ENCODE results near the gene BCAS1.

The BCAS1 gene

DNA sequence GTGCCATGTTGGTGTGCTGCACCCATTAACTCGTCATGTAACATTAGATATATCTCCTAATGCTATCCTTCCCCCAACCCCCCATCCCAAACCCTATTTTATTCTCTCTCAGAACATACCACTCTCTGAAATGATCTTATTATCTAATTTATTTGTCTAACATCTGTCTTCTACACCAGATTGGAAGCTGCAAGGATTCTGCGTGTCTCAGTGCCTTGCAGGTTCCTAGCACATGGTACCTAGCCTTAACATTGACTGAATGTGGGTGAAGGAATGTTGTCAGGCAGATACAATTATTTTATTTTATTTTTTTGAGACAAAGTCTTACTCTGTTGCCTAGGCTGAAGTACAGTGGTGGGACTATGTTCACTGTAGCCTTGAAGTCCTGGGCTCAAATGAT lies 124.9 kb downstream of the BCAS1 start:
- TF ChIP-seq GATA2 (IDR thresholded peaks at IDR 0.05; ENCODE audit: low read depth, low read length) (no peak), GATA3 (IDR thresholded peaks at IDR 0.05; ENCODE audit: low read depth, low read length) (no peak)

DNA sequence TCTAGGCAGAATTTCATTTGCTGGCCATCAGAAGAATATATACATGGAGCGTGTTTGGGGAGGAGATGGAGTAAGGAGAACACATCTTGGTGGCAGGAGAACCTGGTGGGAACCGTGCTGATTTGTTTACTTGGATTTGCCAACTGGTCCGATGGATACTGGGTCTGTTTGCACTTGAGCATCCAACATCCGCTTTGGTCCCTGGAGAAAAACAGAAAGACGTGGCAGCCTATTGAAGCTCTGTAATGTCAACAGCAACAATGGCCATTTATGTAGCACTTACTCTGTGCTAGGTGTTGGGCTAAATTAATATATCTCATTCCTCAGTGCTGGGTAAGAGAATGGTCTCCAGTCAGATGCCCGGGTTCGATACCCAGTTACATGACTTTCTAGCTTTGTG lies 125.6 kb downstream of the BCAS1 start:
- TF ChIP-seq GATA3 (IDR thresholded peaks at IDR 0.05; ENCODE audit: low read depth, low read length) (no peak), GATA2 (IDR thresholded peaks at IDR 0.05; ENCODE audit: low read depth, low read length) (no peak)

DNA sequence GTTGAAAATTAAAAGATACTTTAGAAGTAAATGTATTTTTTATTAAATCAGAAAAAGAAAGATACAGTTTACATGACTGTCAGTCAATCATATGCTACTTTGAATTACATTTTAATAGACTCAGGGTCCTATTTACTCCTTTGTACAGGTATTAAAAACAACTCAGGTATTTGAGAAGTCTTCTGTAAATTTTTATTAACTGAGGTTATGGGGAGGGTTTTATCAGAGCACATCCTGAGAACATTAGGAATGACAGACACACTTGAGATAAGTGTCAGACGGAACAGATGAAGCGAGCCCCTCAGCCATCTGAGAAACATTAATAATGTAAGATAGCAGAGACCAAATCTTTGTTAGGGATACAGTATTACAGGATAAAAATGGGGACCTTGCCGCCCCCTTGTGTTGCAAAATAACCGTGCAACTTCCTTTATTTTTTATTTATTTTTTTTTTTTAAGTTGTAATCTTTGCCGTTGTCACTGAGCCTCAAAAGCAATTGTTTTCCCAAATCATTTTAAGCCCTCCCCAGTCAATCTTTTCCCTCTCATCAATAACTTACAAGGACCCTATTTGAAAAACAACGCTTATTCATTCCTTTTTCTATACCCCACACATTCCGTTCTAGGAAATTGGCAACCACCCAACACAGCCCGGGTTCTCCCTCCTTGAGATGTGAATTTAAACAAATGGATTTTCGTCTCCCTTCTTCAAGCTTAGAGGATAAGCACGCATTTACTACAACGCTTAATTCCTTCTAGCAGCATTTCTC lies 126.7 kb downstream of the BCAS1 start:
- TF ChIP-seq GATA2 (IDR thresholded peaks at IDR 0.05; ENCODE audit: low read depth, low read length): no peak
- no peak for TF ChIP-seq GATA3 (IDR thresholded peaks at IDR 0.05; ENCODE audit: low read depth, low read length)

DNA sequence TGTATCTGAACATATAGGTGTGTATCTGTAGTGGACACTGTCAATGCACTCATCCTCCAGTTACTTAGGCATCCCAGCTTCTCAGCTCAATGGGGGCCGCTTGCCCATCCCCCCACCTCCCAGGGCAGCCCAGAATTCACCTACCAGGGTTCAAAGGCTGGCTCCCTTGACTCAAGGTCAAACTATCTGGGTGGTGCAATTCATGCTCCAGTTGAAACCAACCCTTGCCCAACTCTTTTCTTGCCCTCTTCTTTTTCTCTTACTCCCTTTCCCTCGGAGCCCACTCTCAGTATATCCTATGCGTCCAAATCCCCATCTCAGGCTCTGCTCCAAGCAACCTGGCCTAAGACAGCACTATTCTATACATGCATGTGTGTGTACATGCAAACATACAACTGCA lies 127.4 kb downstream of the BCAS1 start:
- no peak for TF ChIP-seq GATA3 (IDR thresholded peaks at IDR 0.05; ENCODE audit: low read depth, low read length)
- no peak for TF ChIP-seq GATA2 (IDR thresholded peaks at IDR 0.05; ENCODE audit: low read depth, low read length)

DNA sequence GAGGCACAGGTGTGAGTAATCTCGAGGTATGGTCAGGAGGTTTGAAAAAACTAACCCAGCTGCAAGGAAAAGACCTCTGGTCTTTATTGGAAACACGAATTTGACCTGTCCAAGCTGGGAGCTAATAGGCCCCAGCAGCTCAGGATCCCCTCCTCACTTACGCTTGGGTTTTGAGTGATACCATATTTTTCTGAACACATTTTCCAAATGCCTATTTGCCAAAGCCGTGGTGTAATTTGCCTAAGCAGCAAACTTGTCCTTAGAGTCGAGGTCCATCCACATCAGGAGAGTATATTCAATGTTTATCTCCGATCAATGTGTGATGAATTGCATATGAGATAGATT lies 128.0 kb downstream of the BCAS1 start:
- TF ChIP-seq GATA3 (IDR thresholded peaks at IDR 0.05; ENCODE audit: low read depth, low read length): no peak
- TF ChIP-seq GATA2 (IDR thresholded peaks at IDR 0.05; ENCODE audit: low read depth, low read length): no peak

DNA sequence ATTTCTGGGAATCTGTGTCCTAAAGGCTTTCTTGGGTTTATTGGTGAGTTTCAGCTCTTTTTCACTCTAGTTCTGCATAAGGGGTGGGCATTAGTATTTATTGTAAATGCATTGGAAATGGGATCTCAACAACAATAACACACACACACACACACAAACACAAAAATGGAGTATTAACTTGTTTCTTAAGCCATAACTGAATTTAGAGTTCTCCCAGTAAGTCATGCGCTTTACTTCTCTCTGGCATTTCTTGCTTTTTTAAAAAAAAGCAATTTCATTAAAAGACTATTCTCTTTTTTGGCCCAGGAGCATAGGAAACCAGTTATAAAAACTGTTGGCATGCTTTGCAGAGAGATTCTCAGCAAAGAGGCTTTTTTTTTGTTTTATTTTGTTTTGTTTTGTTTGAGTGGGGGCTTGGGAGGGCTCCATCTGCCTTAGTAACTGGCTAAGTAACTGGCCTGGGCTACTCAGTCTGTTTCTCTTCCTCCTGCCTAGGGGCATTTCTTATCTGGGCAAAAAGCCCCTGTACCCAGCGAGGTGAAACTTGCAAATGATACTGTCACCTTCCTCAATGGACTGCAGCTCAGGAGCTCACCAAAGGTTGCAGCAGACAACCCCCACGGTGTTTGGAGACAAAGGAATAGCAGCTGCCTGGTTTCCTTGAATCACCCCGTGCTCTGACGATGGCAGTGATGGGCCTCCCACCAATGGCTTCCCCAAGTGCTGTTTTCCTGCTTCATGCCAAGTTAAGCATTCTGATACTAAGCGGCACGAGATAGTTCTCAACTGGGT lies 128.5 kb downstream of the BCAS1 start:
- TF ChIP-seq GATA2 (IDR thresholded peaks at IDR 0.05; ENCODE audit: low read depth, low read length) (no peak), GATA3 (IDR thresholded peaks at IDR 0.05; ENCODE audit: low read depth, low read length) (no peak)

DNA sequence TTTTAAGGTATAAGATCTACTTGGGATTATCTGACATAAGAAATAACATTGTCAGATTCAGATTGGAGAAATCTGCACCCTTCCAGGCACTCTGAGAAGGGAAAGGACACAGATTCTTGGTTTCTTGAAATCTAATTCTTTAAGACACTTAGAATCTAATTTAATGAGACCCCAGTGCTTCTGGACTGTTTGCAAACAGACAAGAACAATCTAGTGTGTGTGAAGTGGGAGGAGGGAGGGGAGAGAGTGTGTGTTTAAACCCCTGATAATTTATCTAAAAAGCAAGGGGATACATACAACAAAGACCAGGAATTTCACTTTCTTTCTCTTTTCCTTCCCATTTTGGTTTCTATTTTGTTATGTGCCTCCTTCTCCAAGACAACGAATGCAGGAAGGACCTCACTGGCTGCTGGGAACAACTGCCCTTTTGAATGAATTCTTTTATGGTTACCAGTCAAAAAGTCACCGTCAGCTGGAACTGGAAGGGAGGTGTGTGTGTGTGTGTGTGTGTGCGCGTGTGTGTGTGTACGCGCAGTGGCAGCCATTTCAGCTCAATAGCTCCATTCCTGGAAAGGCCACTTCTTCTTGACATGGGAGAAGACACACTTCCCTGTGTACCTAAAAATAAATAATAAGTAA lies 129.4 kb downstream of the BCAS1 start:
- TF ChIP-seq GATA3 (IDR thresholded peaks at IDR 0.05; ENCODE audit: low read depth, low read length): no peak
- TF ChIP-seq GATA2 (IDR thresholded peaks at IDR 0.05; ENCODE audit: low read depth, low read length): no peak

DNA sequence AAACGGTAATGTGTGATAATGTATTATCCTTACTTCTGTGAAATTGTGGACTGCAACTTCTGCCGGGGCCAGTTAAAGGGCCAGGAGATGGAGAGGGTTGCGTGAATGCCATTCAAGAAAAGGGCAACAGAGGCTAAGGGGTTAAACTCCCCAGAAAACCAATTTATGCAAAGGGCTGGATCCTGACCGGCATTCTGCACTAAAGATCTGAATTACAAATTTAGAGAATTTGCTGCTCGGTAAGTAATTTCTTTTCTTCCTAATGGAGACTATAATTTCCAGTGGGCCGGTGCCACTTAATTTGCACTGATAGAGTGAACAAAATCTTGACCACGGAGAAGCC lies 130.1 kb downstream of the BCAS1 start:
- no peak for TF ChIP-seq GATA3 (IDR thresholded peaks at IDR 0.05; ENCODE audit: low read depth, low read length)
- no peak for TF ChIP-seq GATA2 (IDR thresholded peaks at IDR 0.05; ENCODE audit: low read depth, low read length)

DNA sequence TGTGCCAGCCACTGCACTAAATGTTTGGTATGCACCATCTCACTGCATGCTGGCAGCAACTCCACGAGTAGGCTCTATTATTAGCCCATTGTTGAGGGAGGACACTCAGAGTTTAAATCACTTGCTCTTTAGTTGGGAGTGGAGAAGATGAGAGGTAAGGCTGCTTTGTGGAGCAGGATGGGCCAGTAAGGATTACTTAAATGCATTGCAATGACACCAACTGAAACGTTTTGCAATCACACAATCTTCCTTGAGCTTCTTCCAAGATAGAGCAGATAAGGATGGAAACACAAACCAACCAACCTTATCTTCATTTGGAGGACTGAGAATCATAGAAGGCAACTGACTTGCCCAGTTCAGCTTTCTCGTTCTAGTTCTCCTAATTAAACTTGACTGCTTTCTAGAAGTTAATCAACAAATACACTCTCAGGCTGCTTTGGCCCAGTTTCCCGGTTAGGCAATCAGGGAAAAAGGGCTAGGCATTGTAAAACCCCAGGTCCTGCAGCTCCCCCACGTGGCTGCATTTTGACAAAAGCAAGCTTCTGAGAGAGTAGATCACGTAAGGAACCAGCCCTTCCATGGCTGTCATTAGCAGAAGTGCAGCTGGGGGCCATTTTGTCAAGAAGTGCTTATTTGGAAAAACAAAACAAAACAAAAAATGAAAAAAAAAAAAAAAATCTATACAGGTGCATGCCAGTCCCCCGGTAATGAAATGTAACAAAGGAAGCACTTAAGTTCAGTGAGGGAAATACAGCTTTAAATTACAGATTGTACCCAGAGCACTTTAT lies 130.6 kb downstream of the BCAS1 start:
- TF ChIP-seq GATA2 (IDR thresholded peaks at IDR 0.05; ENCODE audit: low read depth, low read length) (no peak), GATA3 (IDR thresholded peaks at IDR 0.05; ENCODE audit: low read depth, low read length) (no peak; the same call in 1 of the 2 replicates)

DNA sequence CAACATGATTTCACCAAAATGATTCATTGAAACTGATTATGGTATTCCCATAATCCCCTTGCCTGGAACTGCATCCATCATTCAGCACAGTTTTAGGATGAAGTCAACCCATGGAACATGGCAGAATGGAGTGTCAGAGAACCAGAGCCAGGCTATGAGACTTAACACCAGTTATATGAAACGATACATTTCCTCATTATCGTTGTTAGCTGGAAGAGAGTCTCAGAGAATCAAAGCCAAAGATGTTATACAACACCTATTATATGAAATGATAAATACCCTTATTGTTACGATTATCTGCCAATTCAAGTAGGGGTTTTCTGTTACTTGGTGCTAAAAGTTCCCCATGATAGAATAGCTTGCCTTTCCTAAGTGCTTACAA lies 131.2 kb downstream of the BCAS1 start:
- TF ChIP-seq GATA2 (IDR thresholded peaks at IDR 0.05; ENCODE audit: low read depth, low read length) (no peak), GATA3 (IDR thresholded peaks at IDR 0.05; ENCODE audit: low read depth, low read length) (no peak)

DNA sequence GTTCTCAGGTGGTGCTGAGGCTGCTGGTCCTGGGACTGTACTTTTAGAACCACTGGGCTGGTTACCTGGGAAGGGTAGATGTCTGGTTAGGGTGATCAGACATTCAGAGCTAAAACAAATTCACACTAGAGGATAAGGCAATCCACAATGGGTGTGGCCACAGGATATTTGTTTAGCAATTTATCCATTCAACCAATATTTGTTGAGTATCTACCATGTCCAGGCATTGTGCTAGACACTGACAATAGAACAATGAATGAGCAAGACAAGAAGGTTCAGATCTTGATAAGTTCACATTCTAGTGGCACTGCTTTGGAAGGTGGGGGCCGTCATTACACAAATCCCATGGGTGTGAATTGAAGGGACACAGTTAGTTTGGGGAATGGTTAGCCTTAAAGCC lies 131.7 kb downstream of the BCAS1 start:
- TF ChIP-seq GATA2 (IDR thresholded peaks at IDR 0.05; ENCODE audit: low read depth, low read length): no peak

DNA sequence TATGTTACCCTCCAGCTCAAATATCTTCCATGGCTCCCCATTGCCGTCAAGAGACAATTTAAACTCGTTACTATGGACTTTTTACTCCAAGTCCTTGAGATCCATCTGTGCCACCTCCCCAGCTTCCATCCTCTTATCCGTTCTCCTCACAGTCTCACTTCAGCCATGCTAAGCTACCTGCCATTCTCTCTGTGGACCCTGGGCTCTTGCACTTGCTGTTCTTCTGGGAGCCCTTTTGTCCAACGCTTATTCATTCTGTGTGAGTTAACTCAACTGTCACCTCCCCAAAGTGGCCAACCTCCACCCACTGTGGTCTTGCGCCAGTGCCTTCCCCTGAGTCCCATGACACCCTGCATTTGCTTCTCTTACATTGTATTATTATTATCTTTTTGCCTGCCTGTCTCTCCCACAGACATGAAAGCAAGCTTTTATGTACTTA lies 132.4 kb downstream of the BCAS1 start:
- no peak for TF ChIP-seq GATA3 (IDR thresholded peaks at IDR 0.05; ENCODE audit: low read depth, low read length)
- TF ChIP-seq GATA2 (IDR thresholded peaks at IDR 0.05; ENCODE audit: low read depth, low read length): no peak

DNA sequence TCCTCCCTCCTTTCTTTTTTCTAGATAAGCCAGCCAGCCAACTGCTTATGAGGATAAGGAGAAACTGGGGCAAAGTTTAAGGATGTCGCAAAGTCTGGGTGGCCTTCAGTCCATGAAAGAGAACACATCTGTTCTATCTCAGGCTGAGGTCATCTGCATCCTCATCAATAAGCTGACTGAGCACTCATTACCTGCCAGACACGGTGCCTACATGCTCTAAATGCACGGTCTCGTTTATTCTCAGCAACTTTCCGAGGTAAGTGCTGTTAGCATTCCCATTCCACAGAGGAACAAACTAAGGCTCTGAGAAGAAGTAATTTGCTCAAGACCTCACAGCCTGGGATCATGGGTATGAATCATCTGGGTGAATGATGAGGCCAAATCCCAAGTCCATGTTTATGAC lies 133.1 kb downstream of the BCAS1 start:
- no peak for TF ChIP-seq GATA3 (IDR thresholded peaks at IDR 0.05; ENCODE audit: low read depth, low read length)
- TF ChIP-seq GATA2 (IDR thresholded peaks at IDR 0.05; ENCODE audit: low read depth, low read length): no peak

Measured in SH-SY5Y (cell line).